HG03439 (cell line): ENCODE measurements around the gene ENKD1.
"Not testable (repeated sequence)": the region's sequence is repeated elsewhere in the genome, so short reads cannot be mapped to it uniquely, and the experiment has no call there.

Experiments used
- ATAC-seq: cut with Tn5 transposase; IDR thresholded peaks from one replicate; pipeline ENCODE4 v1.9.1; 2021; ENCODE audit warnings: mild to moderate bottlenecking, moderate library complexity; ENCODE audit not compliant: unreplicated experiment

ENKD1 gene, protein sequence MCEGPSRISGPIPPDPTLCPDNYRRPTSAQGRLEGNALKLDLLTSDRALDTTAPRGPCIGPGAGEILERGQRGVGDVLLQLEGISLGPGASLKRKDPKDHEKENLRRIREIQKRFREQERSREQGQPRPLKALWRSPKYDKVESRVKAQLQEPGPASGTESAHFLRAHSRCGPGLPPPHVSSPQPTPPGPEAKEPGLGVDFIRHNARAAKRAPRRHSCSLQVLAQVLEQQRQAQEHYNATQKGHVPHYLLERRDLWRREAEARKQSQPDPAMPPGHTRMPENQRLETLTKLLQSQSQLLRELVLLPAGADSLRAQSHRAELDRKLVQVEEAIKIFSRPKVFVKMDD

DNA sequence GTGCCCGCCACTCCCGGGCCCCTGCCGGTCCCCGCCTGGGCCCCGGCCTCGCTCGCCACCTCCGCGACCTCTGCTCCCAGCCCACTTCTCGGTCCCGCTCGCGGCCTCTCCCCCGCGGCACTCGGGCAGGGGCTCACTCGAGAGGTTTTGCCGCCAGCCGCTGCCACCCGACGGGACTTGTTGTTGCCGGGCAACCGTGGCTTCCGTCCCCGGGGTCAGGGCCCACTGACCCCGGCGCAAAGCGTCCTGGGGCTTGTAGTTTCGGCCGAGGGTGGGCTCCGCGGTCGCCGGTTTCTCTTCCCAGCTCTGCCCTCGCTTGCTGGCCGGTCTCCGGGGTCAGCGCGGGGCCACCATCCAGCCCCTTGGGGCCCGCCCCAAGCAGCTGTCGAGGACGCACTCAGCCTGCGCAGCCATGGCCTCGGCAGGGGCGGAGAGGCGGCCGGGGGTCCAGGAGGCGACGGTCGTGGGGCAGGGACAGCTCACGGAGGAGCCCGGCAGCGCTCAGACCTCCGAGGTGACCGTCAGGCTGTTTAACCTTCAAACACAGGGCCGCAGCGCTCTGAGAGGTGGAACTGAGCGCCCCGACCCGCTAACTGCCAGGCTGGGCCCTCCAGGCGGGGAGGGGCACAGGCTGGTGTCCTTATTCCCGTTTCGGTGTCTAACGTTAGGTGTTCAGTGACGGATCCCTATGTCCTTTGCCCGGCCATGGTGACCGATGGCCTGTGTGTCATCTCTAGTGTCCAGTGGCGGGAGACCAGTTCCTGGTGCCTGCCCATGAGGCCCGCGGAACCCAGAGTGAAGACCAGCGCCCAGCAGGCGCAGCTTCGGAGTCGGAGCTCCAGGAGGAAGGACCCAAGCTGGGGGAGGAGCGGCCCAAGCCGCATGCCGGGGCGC is at the start of gene ENKD1, which contains the start of gene C16orf86:
Gene ENKD1, minus strand, starts transcription at position 192 of the 894 bp plus-strand sequence. CDS start 308 bp downstream, outside the sequence.
Gene C16orf86, plus strand, starts transcription at position 256 of the 894 bp plus-strand sequence. Its CDS starts 157 bp downstream, at position 413.
- peak; percentile 57 for ATAC-seq

GRCh38 chr16:67716097-67716496 is 49.5 kb upstream of the ENKD1 start:
- no peak for ATAC-seq

GRCh38 chr16:67714522-67714921 is 48.0 kb upstream of the ENKD1 start:
- no peak for ATAC-seq

GRCh38 chr16:67713647-67714273 is 47.2 kb upstream of the ENKD1 start:
- ATAC-seq, result no peak

DNA sequence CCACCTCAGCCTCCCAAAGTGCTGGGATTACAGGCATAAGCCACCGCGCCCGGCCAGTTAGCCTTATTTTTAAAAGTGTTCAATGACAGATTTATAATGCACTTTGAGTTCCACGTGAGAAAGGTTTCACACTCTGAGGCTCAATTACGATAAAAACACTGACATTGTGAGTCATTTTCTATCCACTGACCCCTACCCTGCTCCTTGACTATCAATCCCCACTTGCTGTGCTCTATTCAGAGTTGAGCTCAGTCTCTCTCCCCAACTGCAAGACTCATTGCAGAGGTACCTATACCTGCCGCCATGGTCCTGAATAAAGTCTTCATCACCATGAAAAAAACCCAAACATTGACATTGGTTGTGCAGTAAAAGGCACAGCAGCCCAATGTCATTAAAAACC is 44.1 kb upstream of the ENKD1 start:
- no peak for ATAC-seq

- ATAC-seq, result no peak
Observed at GRCh38 chr16:67709050-67709449, 42.5 kb upstream of the ENKD1 start.

DNA sequence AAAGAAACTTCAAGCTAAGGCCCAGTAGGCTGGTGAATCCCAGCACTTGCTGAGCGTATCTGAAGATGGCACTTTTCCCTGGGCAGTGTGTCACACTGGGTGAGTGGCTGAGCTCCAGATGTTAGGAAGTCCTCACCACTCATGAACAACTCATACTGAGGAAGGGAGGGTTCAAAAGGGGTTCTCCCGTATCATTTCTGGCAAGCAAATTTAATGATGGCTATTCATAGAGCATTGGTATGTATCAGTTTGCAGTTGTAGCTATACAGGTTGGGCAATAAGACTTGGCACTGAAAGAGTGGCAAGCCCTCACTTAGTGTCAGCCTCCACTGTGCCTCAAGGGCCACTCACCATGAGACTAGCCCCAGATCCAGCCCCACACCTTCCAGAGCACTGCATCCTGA is 41.8 kb upstream of the ENKD1 start:
- ATAC-seq, result no peak

GRCh38 chr16:67707790-67708189 is 41.2 kb upstream of the ENKD1 start:
- ATAC-seq, result no peak

- ATAC-seq, result no peak
Observed at GRCh38 chr16:67707210-67707609, 40.7 kb upstream of the ENKD1 start.

- no peak for ATAC-seq
Observed at GRCh38 chr16:67704110-67704509, 37.6 kb upstream of the ENKD1 start.

- no peak for ATAC-seq
Observed at GRCh38 chr16:67703626-67704025, 37.1 kb upstream of the ENKD1 start.

GRCh38 chr16:67702130-67702529 is 35.6 kb upstream of the ENKD1 start:
- no peak for ATAC-seq

DNA sequence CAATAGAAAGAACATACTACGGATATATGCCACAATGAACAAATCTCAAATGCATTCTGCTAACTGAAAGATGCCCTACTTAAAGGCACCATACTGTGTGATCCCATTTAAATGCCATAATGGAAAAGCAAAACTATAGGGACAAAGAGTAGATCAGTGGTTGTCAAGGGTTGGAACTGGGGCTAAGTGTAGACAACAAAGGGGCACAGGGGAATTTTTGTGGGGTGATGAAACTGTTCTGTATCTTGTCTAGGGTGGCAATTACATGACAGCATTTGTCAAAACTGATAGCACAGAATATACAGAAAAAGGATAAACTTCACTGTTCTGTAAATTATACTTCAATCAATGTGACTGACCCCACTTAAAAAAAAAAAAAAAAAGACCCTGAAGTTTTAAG is 34.9 kb upstream of the ENKD1 start:
- no peak for ATAC-seq

DNA sequence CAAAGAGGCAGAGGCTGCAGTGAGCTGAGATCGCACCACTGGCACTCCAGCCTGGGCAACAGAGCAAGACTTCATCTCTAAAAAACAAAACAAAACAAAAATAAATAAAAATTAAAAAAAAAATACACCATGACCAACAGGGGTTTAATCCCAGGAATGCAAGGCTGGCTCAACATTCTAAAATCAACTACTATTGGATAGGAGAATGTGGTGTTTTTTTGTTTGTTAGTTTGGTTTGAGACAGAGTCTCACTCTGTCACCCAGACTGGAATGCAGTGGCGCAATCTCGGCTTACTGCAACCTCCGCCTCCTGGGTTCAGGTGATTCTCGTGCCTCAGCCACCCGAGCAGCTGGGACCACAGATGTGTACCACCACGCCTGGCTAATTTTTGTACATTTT is 32.7 kb upstream of the ENKD1 start:
- no peak for ATAC-seq

DNA sequence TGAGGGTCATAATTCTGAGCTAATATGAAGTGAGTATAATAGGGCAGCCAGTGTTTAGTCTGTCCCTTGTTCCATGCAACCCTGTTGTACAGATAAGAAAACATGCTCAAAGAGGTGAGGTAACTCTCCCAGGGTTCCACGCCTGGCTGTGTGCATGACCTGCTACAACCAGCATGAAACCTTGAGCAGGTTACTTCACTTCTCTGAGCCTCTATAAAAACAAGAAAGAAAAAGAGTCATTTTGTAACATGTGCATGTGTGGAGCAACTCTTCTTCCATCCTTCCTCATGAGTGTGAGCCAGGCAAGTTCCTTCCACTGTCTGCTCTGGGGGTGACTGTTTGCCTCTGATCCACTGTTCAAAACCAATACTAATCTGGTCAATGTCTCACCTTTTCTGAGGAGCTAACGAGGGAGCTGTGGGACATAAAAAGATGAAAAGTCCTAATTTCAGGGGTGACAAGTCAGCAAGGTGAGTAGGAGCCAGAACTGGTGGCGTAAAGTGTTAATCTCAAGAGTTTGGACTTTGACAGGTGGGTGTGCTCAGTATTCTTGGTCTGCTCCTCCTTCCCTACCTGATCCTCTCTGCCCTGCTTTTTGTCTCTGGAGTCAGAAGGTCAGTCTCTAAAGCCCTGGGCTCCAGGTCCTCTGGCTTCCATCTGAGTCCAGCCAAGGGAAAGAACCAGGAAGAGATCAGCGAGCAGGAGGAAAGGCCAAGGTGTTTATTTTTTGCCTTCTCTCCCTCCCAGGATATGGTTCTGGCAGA is 31.1 kb upstream of the ENKD1 start:
- ATAC-seq, result no peak

- ATAC-seq, result no peak
Observed at GRCh38 chr16:67694611-67695010, 28.1 kb upstream of the ENKD1 start.

DNA sequence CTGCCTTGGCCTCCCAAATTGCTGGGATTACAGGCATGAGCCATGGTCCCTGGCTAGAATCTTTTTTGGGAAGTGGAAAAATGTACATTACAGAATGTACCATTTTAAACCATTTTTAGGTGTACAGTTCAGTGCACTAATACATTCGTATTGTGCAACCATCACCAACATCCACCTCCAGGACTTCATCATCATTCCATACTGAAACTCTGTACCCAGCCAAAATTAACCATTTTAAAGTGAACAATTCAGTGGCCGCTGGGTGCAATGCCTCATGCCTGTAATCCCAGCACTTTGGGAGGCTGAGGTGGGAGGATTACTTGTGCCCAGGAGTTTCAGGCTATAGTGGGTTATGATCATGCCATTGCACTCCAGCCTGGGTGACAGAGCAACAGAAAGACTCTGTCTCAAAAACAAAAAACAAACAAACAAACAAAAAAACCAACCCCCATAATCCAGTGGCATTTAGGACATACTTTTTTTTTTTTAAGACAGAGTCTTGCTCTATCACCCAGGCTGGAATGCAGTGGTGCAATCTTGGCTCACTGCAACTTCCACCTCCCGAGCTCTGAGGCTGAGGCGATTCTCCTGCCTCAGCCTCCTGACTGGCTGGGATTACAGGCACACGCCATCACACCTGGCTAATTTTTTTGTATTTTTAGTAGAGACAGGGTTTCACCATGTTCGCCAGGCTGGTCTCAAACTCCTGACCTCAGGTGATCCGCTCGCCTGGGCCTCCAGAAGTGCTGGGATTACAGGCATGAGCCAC is 27.2 kb upstream of the ENKD1 start:
- not testable (repeated sequence) for ATAC-seq

DNA sequence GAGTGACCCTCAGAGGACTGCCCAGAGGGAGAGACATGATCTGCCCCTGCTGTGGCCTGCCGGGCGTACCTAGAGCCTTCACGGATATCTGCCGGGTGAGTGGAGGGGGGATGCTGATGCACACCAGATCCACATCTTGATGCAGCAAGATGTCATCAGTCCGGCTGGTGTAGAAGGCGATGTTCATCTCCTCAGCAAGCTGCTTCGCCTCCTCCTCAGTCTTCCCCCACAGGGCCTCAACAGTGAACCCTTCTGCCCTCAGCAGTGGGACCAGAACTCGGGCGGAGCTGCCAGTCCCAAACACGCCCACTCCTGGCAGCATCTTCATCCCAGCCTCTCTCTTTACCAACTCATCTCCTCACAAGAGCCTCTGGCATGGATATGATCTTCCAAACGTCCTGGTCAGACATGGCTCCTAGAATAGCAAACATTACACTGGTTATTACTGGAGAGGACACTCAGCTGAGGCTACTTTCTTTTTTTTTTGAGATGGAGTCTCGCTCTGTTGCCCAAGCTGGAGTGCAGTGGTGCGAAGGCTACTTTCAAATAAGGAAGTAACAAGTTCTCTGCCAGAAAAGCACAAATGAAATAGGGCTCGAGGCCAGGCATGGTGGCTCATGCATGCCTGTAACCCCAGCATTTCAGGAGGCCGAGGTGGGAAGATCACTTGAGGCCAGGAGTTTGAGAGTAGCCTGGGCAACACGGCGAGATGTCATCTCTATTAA is 19.0 kb upstream of the ENKD1 start:
- ATAC-seq, result no peak

GRCh38 chr16:67683767-67684166 is 17.2 kb upstream of the ENKD1 start:
- ATAC-seq, result no peak
